ENCODE results near the gene ARL3.
A peak's percentile ranks its signal among the peaks of the same experiment; 100 is the strongest.
"Not testable (repeated sequence)": the region's sequence is repeated elsewhere in the genome, so short reads cannot be mapped to it uniquely, and the experiment has no call there.

ARL3 gene

GRCh38 chr10:102702742-102703141 is 11.5 kb downstream of the ARL3 start:
- DNase-seq (ENCODE audit: low read depth) = no peak

- DNase-seq (ENCODE audit: low read depth) = no peak
These were observed 12.4 kb downstream of the ARL3 start for GRCh38 chr10:102701796-102702195.

DNA sequence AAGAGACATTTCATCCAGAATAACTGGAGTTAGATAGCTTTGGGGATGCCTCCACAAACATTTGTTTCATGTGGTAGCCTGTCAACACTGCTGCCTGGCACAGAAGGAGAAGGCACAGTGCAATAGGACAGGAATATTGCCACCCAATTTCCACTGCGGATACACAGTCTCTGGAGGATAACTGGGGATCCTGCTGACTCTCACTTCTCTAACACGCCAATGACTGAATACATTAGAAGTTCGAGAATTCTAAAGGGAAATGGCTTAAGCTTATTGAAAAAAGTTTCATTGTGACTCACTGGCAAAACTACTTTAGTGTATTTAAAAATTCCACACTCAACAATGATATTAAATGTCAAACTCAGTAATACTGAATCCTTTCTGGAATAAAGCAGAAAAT is 12.9 kb downstream of the ARL3 start:
- no peak for DNase-seq (ENCODE audit: low read depth)

GRCh38 chr10:102698894-102699293 is 15.3 kb downstream of the ARL3 start:
- no peak for DNase-seq (ENCODE audit: low read depth)

- no peak for DNase-seq (ENCODE audit: low read depth)
These were observed 17.5 kb downstream of the ARL3 start for GRCh38 chr10:102696736-102697135.

- DNase-seq (ENCODE audit: low read depth) = not testable (repeated sequence)
These were observed 18.8 kb downstream of the ARL3 start for GRCh38 chr10:102695401-102695800.

DNA sequence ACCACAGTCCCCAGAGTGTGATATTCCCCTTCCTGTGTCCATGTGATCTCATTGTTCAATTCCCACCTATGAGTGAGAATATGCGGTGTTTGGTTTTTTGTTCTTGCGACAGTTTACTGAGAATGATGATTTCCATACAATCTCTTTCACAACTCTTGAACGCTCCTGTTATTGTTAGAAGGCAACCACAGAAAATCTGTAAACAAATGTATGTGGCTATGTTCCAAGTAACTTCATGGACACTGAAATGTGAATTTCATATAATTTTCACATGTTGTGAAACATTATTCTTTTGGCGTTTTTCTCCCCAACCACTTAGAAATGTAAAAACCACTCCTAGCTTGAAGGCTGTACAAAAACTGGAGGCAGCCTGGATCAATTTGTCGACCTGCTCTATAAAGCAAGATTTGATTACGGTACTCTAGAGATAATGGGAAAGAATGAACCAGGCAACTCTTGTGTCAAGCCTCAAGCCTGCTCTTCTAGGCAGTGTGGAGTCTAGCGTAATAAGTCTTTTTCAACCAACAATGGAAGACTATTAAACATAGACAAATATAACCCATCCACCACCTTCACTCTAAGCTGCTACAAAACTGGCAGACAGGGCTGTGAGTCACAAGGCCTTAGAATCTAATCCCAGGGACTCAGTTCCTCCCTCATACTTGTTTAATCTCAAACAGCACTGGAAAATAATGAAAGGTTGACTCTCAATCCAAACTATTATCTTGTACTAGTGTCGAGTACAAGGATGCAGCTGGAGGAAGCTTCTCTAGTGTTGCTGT is 22.7 kb downstream of the ARL3 start:
- DNase-seq (ENCODE audit: low read depth) = no peak

- DNase-seq (ENCODE audit: low read depth) = no peak
These were observed 30.5 kb downstream of the ARL3 start for GRCh38 chr10:102683736-102684135.

- no peak for DNase-seq (ENCODE audit: low read depth)
These were observed 31.2 kb downstream of the ARL3 start for GRCh38 chr10:102682981-102683380.

- no peak for DNase-seq (ENCODE audit: low read depth)
These were observed 31.8 kb downstream of the ARL3 start for GRCh38 chr10:102682416-102682815.

GRCh38 chr10:102681696-102682095 is 32.5 kb downstream of the ARL3 start:
- DNase-seq (ENCODE audit: low read depth) = no peak

DNA sequence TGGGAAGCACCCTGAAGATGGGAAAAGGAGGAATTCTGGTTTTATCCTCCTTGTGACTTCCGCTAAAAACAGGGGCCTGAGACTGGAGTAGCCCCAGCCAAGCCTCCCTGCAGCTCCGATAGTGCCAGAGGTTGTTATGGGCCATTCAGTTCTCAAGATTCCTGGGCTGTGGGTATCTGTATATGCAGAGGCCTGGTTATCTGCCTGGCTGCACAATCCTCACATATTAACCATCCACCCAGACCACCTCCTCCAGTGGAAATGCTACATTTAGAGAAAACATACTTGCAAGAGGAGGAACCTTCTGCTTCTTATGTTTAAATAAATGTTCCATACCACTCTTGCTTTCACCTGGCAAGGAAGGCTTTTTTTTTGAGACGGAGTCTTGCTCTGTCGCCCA is 34.6 kb downstream of the ARL3 start:
- DNase-seq (ENCODE audit: low read depth) = no peak

DNA sequence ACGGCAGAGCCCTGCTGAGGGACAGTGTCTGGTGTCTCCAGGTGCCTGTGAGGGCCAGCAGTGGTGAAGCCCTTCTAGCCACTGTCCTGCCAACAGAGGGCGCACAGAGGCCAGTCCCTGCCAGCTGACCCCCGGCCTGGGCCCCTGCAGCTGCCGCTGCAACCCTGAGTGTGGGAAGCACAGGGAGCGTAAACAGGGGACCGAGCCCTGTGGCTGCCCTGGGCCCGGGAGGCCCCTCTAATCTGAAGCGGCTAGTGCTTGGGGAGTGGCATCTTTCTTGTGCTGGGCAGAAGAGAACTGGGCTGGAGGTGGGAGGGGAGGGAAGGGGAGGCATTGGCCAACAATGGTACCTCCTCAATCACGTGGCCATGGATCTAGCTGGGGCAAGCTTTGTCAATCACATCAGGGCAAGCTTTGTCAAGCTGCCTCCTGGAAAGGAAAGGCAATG is 35.3 kb downstream of the ARL3 start:
- DNase-seq (ENCODE audit: low read depth) = peak; percentile 60

DNA sequence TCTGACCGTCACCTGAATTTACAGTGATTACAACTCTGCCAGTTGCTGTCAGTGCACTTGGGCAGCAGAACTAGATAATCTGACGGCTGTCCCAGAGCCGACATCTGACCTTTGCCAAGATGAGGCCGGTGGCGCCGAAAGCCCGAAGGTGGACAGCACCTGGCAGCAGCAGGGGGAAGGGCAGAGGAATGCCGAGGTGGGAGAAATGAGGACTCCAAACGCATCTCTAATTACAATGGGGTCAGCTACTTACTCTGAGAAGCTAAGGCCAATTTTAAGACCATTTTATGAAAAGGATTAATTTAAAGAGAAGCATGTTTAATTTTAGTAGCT is 36.2 kb downstream of the ARL3 start:
- no peak for DNase-seq (ENCODE audit: low read depth)

GRCh38 chr10:102677331-102678067 is 36.7 kb downstream of the ARL3 start:
- DNase-seq (ENCODE audit: low read depth) = no peak

GRCh38 chr10:102676534-102677315 is 37.5 kb downstream of the ARL3 start:
- no peak for DNase-seq (ENCODE audit: low read depth)

DNA sequence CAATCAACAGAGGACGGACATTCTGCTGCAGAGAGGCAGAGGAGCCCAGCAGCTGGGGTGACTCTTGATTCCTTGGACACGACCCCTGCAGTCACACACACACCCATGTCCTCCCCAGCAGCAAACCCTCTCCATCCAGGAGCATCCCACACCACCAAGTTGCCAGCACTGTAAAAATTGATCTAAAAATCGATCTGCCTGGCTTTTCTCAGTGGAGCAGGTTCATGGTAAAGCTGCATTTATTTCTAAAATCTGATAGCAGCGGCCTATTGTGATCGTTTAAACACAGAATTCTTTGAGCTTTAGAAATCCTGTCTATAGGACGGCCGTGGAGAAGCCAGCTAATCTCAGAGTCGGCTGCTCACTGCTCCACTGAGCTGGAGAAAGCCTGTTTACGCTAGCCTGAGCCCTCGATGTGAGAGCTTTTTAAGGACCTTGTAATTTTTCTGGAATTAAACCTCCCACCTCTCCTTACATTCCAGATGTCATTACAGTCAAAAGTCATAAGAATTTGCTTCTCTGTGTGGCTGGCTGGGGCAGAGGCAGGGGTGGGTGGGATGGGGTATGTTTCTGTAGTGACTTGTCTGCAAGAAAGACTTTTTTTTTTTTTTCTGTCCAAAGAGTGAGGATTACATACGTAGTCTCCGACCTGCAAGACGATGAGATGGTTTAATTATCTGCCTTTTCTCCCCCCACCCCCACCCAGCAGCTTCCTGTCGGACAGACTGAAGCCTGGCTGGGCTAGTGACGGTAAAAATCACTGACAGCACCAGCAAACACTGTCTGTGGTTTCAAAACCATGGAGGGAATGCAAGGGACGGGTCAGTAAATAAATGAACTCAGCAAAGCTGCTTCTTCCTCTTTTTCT is 38.3 kb downstream of the ARL3 start:
- peak; percentile 99 for DNase-seq (ENCODE audit: low read depth)

DNA sequence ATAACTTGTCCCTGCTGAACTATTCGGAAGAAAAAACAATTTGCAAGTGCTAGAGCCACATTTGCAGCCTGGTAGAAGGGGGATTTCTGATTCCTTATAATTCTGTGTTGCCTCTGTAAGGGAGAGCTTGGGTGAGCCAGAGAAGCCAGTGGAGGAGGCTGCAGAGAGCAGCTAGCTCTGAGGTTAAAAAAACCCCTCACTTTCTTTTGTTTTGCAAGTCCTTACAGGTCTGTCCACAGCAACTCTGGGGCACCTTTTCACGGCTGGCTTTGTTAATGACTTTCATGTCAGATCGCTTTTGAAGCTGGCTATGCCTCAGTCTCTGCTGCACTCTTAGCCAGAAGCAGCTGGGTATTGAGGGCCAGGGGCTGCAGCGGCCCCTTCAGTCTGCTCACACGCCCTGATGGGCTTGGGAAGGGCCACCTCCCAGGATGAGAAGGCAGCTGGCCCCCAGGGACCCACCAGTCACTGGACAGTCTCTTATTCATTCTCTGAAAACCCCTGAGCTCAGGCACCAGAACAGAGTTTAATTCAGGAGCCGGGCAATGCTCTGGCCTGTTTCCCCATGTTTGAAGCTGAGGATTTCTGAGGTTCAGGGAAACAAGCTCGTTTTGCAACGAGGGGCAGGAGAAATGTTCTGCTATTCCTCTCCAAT is 39.1 kb downstream of the ARL3 start:
- no peak for DNase-seq (ENCODE audit: low read depth)

- no peak for DNase-seq (ENCODE audit: low read depth)
These were observed 39.6 kb downstream of the ARL3 start for GRCh38 chr10:102674566-102674965.

GRCh38 chr10:102673819-102674511 is 40.2 kb downstream of the ARL3 start:
- DNase-seq (ENCODE audit: low read depth) = peak; percentile 86

Measured in EH (cell line).